ENCODE data around the gene SLC49A3.

- TF ChIP-seq SREBF2 (IDR thresholded peaks at IDR 0.05; ENCODE audit: low read length): no peak
- TF ChIP-seq EZH2 (IDR thresholded peaks at IDR 0.05; ENCODE audit: borderline replicate concordance, control insufficient read depth, low read depth, low read length): no peak
- no peak for TF ChIP-seq MAX (IDR thresholded peaks at IDR 0.05; ENCODE audit: low read depth, low read length)
- TF ChIP-seq SMC3 (IDR thresholded peaks at IDR 0.05; ENCODE audit: borderline replicate concordance, low read length): no peak
- no peak for TF ChIP-seq CHD1 (IDR thresholded peaks at IDR 0.05; ENCODE audit: low read depth, low read length)
- TF ChIP-seq POLR2AphosphoS2 (IDR thresholded peaks at IDR 0.05; ENCODE audit: low read depth, low read length): no peak
- no peak for TF ChIP-seq YBX1 (IDR thresholded peaks at IDR 0.05)
- no peak for TF ChIP-seq CTCF (IDR thresholded peaks at IDR 0.05 in 2 of 3, conservative IDR thresholded peaks at IDR 0.05 in 1 of 3; ENCODE audit: control insufficient read depth in 2 of 3, extremely low read depth in 1 of 3, insufficient read depth in 1 of 3, low read depth in 3 of 3, low read length in 3 of 3)
- TF ChIP-seq ATF7 (IDR thresholded peaks at IDR 0.05; ENCODE audit: low read depth): no peak
- no peak for TF ChIP-seq YY1 (IDR thresholded peaks at IDR 0.05; ENCODE audit: low read depth, low read length)
- TF ChIP-seq POLR2A (IDR thresholded peaks at IDR 0.05; ENCODE audit: low read depth, low read length): no peak
- TF ChIP-seq NFXL1 (IDR thresholded peaks at IDR 0.05; ENCODE audit: borderline replicate concordance): no peak
These were observed 25.9 kb downstream of the SLC49A3 start for GRCh38 chr4:663046-663437.

Measured in GM12878 (cell line).